A549 treated with Hydrocortisone at 1 μM for 4 hours (cell line): Measurements from ENCODE around the gene TPCN1. TPM values are rescaled to one million over a fixed set of nuclear protein-coding genes. Genes with fewer than 3 reads are reported as not detected.

Source experiments
- total RNA-seq: library from RNA; stranded (reverse); fragments of 200-300 nt; extraction: Qiagen RNA extraction; gene quantifications from 5 replicates; pipeline ENCODE4 v1.2.3, GENCODE V29; 2022

TPCN1 gene
- 16.7 to 21.0 TPM (median 17.6 TPM) in 5 replicates for total RNA-seq

DNA sequence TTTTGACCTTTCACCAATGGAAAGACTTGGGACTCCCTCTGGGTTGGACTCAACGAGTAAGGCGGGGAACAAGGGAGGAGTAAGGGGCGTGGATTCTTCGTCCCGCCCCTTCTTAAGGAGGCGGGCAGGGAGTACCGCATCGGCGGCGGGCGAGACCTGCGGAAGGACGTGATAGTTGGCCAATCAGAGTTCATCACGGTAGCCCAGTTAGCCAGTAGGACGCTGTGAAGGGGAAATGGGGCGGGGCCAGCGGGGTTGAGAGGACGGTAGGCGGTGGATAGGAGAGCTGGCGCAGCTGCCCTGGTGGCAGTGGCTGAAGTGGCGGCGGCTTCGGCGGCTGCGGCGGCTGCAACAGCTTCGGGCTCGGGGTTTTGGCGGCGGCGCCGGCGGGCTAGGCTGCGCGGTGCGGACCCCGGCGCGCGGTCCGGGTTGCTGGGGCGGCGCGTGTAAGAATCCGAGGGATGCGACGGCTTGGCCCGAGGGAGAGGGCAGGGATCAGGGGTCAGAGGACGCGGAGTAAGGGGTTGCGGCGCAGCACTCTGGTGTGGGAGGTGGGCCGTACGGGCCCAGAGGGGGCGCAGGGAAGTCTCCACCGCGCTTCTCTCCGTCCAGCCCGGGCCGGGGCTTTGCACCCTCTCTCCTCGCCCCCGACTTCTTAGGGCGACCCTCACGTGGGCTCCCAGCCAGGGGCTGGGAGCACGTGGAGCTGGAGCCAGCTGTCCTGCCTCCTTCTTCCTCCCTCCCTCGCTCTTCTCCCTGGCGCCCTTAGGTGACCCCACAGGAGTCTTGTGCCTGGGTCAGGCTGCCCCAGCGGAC, at the start of gene TPCN1:
Gene TPCN1, plus strand, starts transcription at position 284 of the 816 bp plus-strand sequence. CDS start 5,389 bp downstream, outside the sequence.

DNA sequence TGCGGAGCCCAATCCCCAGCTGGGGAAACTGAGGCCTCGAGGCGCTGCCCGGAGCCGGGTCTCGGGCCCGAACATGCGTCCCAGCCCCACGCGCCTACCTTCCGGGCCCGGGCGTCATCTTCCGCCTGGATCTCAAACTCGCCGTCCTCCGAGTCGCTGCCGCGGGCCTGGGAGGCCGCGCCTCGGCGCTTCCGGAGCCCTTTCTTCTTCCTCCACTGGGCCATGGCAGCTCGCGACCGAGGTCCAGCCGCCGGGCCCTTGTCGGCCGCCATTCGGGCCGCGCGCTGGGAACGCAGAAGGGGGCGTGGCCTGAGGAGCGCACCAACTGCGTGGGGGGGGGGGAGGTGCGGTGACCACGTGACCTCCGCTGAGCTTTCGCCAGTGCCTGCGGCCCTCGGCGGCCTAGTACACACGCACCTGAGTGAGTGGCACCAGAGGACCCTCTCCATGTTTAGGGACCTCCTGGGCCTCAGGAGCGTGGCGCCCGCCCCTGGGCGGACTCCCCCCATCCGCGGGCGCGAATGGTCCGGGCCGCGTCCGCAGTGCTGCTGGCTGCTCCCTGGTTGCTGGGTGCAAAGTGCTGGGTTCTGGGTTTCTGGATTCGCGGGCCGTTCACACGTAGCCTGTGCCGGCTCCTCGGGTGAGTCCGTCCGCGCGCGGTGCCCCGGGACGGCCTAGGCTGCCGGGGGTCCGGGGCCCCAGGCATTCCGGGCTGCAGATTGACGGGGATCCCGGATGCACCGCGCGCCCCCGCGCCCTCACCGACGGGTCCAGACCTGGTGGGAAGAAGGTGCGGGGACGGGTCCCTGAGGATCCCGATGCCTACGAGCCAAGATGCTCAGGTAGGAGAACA, 35.9 kb upstream of the TPCN1 start, which contains the start of the genes DDX54 and RITA1:
Gene DDX54, minus strand, starts transcription at position 299 of the 853 bp plus-strand sequence. Its CDS starts 27 bp downstream, at position 272.
Gene RITA1, plus strand, starts transcription at position 542 of the 853 bp plus-strand sequence. CDS start 1,026 bp downstream, outside the sequence.

DNA sequence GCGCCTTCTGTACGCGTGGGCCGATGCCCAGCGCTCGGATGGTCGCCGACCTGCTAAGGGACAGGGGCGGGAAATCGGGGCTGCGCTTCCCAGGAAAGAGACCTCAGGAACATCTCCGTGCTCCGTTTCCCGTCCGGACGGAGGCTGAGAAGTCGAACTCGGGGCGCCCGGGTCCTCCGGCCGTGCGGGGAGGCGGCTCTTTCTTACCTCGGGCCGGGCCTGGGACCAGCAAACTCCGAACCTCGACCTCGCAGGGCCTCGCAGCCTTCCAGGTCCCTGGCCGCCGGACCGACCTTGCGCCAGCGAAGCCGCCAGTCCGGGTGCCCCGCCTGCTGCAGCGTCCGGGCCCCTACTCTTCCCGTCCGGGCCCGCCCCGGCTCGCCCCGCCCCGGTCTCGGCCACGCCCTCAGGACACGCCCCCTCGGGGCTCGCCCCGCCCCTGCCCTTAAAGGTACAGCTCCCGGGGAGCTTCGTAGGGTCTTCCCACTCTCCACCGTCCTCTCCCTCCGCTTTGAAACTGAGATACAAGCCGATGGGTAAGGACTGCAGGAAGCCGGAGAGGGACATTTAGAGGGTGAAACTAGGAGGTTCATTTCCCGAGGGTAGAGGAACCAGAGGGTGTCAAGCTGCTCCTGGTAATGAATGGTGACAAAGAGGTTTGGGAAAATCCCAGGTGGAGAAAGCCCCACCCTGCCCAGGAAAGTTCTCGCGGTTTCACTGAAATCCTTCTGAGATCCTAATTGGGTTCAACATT, 113.7 kb downstream of the TPCN1 start, which contains the start of gene SLC8B1:
Gene SLC8B1, minus strand, starts transcription at position 324 of the 754 bp plus-strand sequence. CDS start 2,231 bp downstream, outside the sequence.

Other genes starting within 250 kb of the TPCN1 start
- gene OAS2, start 242.9 kb upstream of the TPCN1 start, total RNA-seq = 0.11 to 0.22 TPM (median 0.15 TPM) in 5 replicates
- gene DTX1, start 164.7 kb upstream of the TPCN1 start, total RNA-seq = 0.41 to 0.50 TPM (median 0.45 TPM) in 5 replicates
- 0.17 to 0.46 TPM (median 0.33 TPM) in 5 replicates for gene RASAL1, start 85.7 kb upstream of the TPCN1 start, total RNA-seq
- 0.07 to 0.14 TPM (median 0.09 TPM) in 3 of 5 replicates, not detected in the others for gene CFAP73, start 71.7 kb upstream of the TPCN1 start, total RNA-seq
- 60.5 to 82.8 TPM (median 74.0 TPM) in 5 replicates for gene DDX54, start 36.0 kb upstream of the TPCN1 start, total RNA-seq
- 26.2 to 32.6 TPM (median 29.6 TPM) in 5 replicates for gene RITA1, start 35.7 kb upstream of the TPCN1 start, total RNA-seq
- 7.3 to 10.5 TPM (median 9.5 TPM) in 5 replicates for gene SLC8B1, start 113.6 kb downstream of the TPCN1 start, total RNA-seq
- gene PLBD2, start 137.1 kb downstream of the TPCN1 start, total RNA-seq = 28.8 to 33.9 TPM (median 32.6 TPM) in 5 replicates
- gene SDS, start 182.4 kb downstream of the TPCN1 start, total RNA-seq = 0.48 to 2.1 TPM (median 1.9 TPM) in 5 replicates
- gene SDSL, start 200.9 kb downstream of the TPCN1 start, total RNA-seq = 23.2 to 29.3 TPM (median 28.2 TPM) in 5 replicates